K562 (cell line): ENCODE measurements around the gene MAN1A1. TPM values are rescaled to one million over a fixed set of nuclear protein-coding genes. Genes with fewer than 3 reads are reported as not detected.

ENCODE experiments used
- FOXA1 ChIP-seq: fragments of 450-650 bp; IDR thresholded peaks from 2 replicates; pipeline ENCODE4 v1.6.1; 2016; ENCODE audit warnings: mild to moderate bottlenecking, borderline replicate concordance
- FOXA3 ChIP-seq, 2 experiments: fragments of 450-650 bp in 1 of 2; sonication (generic) in 1 of 2; formaldehyde crosslinking; IDR thresholded peaks in 1 of 2; conservative IDR thresholded peaks in 1 of 2; 2 replicates each; pipeline versions ENCODE4 v1.4.0 to v1.8.0; 2020 to 2022; ENCODE audit warnings: mild to moderate bottlenecking in 2 of 2, missing genetic modification reagents in 1 of 2
- FOXM1 ChIP-seq, 2 experiments: fragments of 450-650 bp in 1 of 2; sonication (generic) in 1 of 2; formaldehyde crosslinking in 1 of 2; IDR thresholded peaks; 2 replicates each; pipeline versions ENCODE4 v1.6.1 to v1.9.0; 2017 to 2022; ENCODE audit warnings: low read depth in 2 of 2, mild to moderate bottlenecking in 2 of 2, missing genetic modification reagents in 1 of 2, moderate library complexity in 1 of 2
- LCOR ChIP-seq: sonication (generic); formaldehyde crosslinking; IDR thresholded peaks from 2 replicates; pipeline ENCODE4 v1.8.0; 2022; ENCODE audit warnings: mild to moderate bottlenecking, missing genetic modification reagents
- RFX7 ChIP-seq: fragments of 250-450 bp; sonication (Bioruptor Pico); IDR thresholded peaks from 2 replicates; pipeline ENCODE4 v1.5.1; 2021; ENCODE audit warnings: mild to moderate bottlenecking
- SAFB ChIP-seq: fragments of 200-400 bp; formaldehyde crosslinking; IDR thresholded peaks from 2 replicates; pipeline ENCODE4 v1.6.1; 2017; ENCODE audit warnings: low read depth, low read length, borderline replicate concordance
- SMARCE1 ChIP-seq: fragments of 450-650 bp; IDR thresholded peaks from 2 replicates; pipeline ENCODE4 v1.7.1; 2016; ENCODE audit warnings: mild to moderate bottlenecking
- TCF7 ChIP-seq: sonication (generic); IDR thresholded peaks from 2 replicates; pipeline ENCODE4 v1.6.1; 2016; ENCODE audit warnings: antibody characterized with exemption, borderline replicate concordance
- ZKSCAN8 ChIP-seq: fragments of 200-800 bp; sonication (Bioruptor generic); IDR thresholded peaks from 2 replicates; pipeline ENCODE4 v1.6.1; 2016; ENCODE audit warnings: missing genetic modification characterization, missing compliant biosample characterization
- ZNF354B ChIP-seq: fragments of 250-450 bp; sonication (Bioruptor Pico); IDR thresholded peaks from 2 replicates; pipeline ENCODE4 v1.4.0; 2020
- ZNF436 ChIP-seq: fragments of 250-450, 450-650 bp; sonication (Bioruptor Pico); formaldehyde crosslinking; IDR thresholded peaks from 2 replicates; pipeline ENCODE4 v1.7.0; 2020; ENCODE audit warnings: mild to moderate bottlenecking
- polyA plus RNA-seq, 8 experiments: library from polyadenylated mRNA; depleted of rRNA in 4 of 8; stranded (reverse) in 5 of 8; unstranded in 3 of 8; fragments of >200 nt; fragmentation: Nextera tagmentation in 2 of 8; fragmentation: Illumina TruSeq in 1 of 8; extraction: Ambion mirVana in 2 of 8; extraction: Trizol in 1 of 8; gene quantifications; 2 replicates each; pipeline versions ENCODE4 v1.2.1 to v1.2.3, GENCODE V29; 2011 to 2014; ENCODE audit warnings: inconsistent platforms in 1 of 8, missing spikeins in 1 of 8
- total RNA-seq, 7 experiments: library from RNA; depleted of rRNA in 6 of 7; stranded (reverse); fragments of >200 nt in 6 of 7; fragmentation: Illumina TruSeq in 2 of 7; extraction: Trizol in 2 of 7; gene quantifications; 2 replicates each; pipeline versions ENCODE4 v1.2.1 to v1.2.3, GENCODE V29; 2011 to 2021; ENCODE audit warnings: low replicate concordance in 1 of 7
- TF ChIP-seq, protein P1 (sequence below): fragments of 200-600 bp; sonication (generic); IDR thresholded peaks from one replicate; pipeline ENCODE4 v1.6.1; 2012; ENCODE audit warnings: mild to moderate bottlenecking, low read depth, low read length, inconsistent platforms
- TF ChIP-seq, protein P2 (sequence below): sonication (generic); formaldehyde crosslinking; IDR thresholded peaks from 2 replicates; pipeline ENCODE4 v1.8.0; 2022; ENCODE audit warnings: mild to moderate bottlenecking, missing genetic modification reagents
- TF ChIP-seq, protein P3 (sequence below): fragments of 250-450 bp; sonication (Bioruptor Pico); IDR thresholded peaks from 2 replicates; pipeline ENCODE4 v1.6.1; 2021; ENCODE audit warnings: mild to moderate bottlenecking

The MAN1A1 gene
- total and polyA plus RNA-seq, 9 of the 15 experiments (the other 6 are each of a cell fraction or from before 2014, with no cell fraction given), result 24.5 to 78.4 (median 59.7) TPM

DNA sequence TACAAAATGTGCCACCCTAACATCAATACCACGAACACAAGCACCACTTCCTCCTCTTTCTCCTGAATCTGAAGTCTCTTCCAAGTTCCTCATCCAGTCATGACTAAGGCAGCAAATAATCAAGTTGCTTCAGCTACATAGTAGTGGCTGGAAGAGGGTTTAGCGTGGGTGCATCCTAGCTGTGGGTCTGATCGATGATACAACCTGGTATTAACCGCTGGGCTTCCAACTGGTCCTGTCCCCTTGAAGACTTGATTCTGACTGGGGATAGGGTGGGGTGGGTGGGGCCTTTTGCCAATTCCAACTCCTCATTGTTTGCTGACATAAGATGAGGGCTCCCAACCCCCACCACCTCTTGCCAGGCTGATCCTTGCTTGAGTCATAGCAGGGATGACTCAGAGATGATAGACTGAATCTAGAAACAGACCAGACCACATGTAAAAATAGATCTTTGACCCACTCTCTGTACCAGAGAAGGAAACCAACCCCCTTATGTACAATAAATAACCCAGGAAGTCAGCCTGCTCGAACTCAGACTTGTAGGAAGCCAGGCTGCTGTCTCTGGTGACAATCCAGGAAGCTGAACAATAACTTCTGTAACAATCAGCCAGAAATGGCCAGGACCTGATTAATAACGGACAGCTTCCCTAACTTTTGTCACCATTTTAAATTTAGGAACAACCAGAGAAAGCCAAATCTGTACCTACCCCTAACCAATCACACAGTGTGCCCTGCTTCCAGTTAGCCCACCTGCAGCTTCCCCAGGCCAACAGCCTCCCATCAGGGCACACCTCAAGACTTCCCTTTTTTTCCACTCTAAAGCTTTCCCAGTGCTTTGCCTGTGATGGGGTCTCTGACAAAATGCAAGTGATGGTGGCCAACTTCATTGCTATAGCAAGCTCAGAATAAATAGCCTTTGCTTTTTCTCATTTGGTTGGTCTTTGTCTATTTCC is 202.2 kb downstream of the MAN1A1 start (continued):
- TF ChIP-seq, protein P1, sequence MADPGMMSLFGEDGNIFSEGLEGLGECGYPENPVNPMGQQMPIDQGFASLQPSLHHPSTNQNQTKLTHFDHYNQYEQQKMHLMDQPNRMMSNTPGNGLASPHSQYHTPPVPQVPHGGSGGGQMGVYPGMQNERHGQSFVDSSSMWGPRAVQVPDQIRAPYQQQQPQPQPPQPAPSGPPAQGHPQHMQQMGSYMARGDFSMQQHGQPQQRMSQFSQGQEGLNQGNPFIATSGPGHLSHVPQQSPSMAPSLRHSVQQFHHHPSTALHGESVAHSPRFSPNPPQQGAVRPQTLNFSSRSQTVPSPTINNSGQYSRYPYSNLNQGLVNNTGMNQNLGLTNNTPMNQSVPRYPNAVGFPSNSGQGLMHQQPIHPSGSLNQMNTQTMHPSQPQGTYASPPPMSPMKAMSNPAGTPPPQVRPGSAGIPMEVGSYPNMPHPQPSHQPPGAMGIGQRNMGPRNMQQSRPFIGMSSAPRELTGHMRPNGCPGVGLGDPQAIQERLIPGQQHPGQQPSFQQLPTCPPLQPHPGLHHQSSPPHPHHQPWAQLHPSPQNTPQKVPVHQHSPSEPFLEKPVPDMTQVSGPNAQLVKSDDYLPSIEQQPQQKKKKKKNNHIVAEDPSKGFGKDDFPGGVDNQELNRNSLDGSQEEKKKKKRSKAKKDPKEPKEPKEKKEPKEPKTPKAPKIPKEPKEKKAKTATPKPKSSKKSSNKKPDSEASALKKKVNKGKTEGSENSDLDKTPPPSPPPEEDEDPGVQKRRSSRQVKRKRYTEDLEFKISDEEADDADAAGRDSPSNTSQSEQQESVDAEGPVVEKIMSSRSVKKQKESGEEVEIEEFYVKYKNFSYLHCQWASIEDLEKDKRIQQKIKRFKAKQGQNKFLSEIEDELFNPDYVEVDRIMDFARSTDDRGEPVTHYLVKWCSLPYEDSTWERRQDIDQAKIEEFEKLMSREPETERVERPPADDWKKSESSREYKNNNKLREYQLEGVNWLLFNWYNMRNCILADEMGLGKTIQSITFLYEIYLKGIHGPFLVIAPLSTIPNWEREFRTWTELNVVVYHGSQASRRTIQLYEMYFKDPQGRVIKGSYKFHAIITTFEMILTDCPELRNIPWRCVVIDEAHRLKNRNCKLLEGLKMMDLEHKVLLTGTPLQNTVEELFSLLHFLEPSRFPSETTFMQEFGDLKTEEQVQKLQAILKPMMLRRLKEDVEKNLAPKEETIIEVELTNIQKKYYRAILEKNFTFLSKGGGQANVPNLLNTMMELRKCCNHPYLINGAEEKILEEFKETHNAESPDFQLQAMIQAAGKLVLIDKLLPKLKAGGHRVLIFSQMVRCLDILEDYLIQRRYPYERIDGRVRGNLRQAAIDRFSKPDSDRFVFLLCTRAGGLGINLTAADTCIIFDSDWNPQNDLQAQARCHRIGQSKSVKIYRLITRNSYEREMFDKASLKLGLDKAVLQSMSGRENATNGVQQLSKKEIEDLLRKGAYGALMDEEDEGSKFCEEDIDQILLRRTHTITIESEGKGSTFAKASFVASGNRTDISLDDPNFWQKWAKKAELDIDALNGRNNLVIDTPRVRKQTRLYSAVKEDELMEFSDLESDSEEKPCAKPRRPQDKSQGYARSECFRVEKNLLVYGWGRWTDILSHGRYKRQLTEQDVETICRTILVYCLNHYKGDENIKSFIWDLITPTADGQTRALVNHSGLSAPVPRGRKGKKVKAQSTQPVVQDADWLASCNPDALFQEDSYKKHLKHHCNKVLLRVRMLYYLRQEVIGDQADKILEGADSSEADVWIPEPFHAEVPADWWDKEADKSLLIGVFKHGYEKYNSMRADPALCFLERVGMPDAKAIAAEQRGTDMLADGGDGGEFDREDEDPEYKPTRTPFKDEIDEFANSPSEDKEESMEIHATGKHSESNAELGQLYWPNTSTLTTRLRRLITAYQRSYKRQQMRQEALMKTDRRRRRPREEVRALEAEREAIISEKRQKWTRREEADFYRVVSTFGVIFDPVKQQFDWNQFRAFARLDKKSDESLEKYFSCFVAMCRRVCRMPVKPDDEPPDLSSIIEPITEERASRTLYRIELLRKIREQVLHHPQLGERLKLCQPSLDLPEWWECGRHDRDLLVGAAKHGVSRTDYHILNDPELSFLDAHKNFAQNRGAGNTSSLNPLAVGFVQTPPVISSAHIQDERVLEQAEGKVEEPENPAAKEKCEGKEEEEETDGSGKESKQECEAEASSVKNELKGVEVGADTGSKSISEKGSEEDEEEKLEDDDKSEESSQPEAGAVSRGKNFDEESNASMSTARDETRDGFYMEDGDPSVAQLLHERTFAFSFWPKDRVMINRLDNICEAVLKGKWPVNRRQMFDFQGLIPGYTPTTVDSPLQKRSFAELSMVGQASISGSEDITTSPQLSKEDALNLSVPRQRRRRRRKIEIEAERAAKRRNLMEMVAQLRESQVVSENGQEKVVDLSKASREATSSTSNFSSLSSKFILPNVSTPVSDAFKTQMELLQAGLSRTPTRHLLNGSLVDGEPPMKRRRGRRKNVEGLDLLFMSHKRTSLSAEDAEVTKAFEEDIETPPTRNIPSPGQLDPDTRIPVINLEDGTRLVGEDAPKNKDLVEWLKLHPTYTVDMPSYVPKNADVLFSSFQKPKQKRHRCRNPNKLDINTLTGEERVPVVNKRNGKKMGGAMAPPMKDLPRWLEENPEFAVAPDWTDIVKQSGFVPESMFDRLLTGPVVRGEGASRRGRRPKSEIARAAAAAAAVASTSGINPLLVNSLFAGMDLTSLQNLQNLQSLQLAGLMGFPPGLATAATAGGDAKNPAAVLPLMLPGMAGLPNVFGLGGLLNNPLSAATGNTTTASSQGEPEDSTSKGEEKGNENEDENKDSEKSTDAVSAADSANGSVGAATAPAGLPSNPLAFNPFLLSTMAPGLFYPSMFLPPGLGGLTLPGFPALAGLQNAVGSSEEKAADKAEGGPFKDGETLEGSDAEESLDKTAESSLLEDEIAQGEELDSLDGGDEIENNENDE, result no peak
- TF ChIP-seq ZKSCAN8 (CRISPR knock-in tag) (no peak), RFX7 (CRISPR knock-in tag) (no peak), FOXA3 (CRISPR knock-in tag; conservative IDR thresholded peaks at IDR 0.05 in 1 of 2, IDR thresholded peaks at IDR 0.05 in 1 of 2) (peak in 1 of 2 experiments; percentile 33; a peak in 1 of 4 replicates), LCOR (CRISPR knock-in tag) (0 out of 2 replicates have a peak, but pooled peaks have one; percentile 14), FOXA1 (no peak), SAFB (no peak), FOXM1 (IDR thresholded peaks at IDR 0.05; ENCODE audit: low read depth) (no peak), FOXM1 (CRISPR knock-in tag; IDR thresholded peaks at IDR 0.05; ENCODE audit: low read depth) (no peak), ZNF436 (CRISPR knock-in tag) (no peak), TCF7 (no peak), SMARCE1 (peak; percentile 91), ZNF354B (CRISPR knock-in tag) (no peak)
- TF ChIP-seq, protein P2, sequence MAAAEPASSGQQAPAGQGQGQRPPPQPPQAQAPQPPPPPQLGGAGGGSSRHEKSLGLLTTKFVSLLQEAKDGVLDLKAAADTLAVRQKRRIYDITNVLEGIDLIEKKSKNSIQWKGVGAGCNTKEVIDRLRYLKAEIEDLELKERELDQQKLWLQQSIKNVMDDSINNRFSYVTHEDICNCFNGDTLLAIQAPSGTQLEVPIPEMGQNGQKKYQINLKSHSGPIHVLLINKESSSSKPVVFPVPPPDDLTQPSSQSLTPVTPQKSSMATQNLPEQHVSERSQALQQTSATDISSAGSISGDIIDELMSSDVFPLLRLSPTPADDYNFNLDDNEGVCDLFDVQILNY, result no peak
- TF ChIP-seq, protein P3, sequence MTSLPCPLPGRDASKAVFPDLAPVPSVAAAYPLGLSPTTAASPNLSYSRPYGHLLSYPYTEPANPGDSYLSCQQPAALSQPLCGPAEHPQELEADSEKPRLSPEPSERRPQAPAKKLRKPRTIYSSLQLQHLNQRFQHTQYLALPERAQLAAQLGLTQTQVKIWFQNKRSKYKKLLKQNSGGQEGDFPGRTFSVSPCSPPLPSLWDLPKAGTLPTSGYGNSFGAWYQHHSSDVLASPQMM, result no peak
